Measurements from ENCODE around the gene BCL2L2. TPM values are rescaled to one million over a fixed set of nuclear protein-coding genes. Genes with fewer than 3 reads are reported as not detected.

Gene BCL2L2
- total and polyA plus RNA-seq, 10 of the 15 experiments (the other 5 are each of a cell fraction or from before 2014, with no cell fraction given) = 1.4 to 14.7 (median 7.1) TPM

- ChIA-PET POLR2A (no interaction called here), CTCF (no interaction called here), SMC1A (ENCODE audit: uncharacterized antibody, unreplicated experiment) (no interaction called here), RAD21 (ENCODE audit: unreplicated experiment) (no interaction called here)
- no peaks in the 10 kb centered on the region for H3K36me3 ChIP-seq (ENCODE audit: control insufficient read depth in 2 of 2, insufficient read depth in 2 of 2, low read length in 1 of 2)
- H3K27ac ChIP-seq (ENCODE audit: control insufficient read depth, insufficient read depth) = no peak overlapping the region
- intact Hi-C loops (cut with micrococcal nuclease; ENCODE audit: unreplicated experiment) = no loop called here
- H3K9ac ChIP-seq (ENCODE audit: control insufficient read depth, insufficient read depth, low read length) = no peak overlapping the region
- BruUV-seq (replicated peaks) = no TSS peak
- no peaks in the 10 kb centered on the region for H4K20me1 ChIP-seq (ENCODE audit: control insufficient read depth, insufficient read depth)
- WGBS (ENCODE audit: insufficient coverage, insufficient replicate concordance, low lambda C conversion rate, missing lambda C conversion rate) = 2% methylated on average over 3 of the region's 3 CpGs
- no peak overlapping the region for H3K4me2 ChIP-seq (ENCODE audit: control insufficient read depth, insufficient read depth)
- TF ChIP-seq CBX3 (IDR thresholded peaks at IDR 0.05; ENCODE audit: borderline replicate concordance, low read depth) = no peak
- TF ChIP-seq CUX1 (IDR thresholded peaks at IDR 0.05; ENCODE audit: insufficient replicate concordance, low read depth, low read length) = no peak
- TF ChIP-seq MEF2A (IDR thresholded peaks at IDR 0.05; ENCODE audit: insufficient read depth, low read depth, low read length) = no peak
- no peak for TF ChIP-seq NR2F1 (conservative IDR thresholded peaks at IDR 0.05)
- no peak for TF ChIP-seq FOXM1 (IDR thresholded peaks at IDR 0.05; ENCODE audit: low read depth, low read length)
- no peak for TF ChIP-seq SMAD1 (IDR thresholded peaks at IDR 0.05; ENCODE audit: low read depth, partially characterized antibody)
- TF ChIP-seq NRF1 (conservative IDR thresholded peaks at IDR 0.05; ENCODE audit: low read depth, low read length) = no peak
- TF ChIP-seq BACH1 (IDR thresholded peaks at IDR 0.05; ENCODE audit: borderline replicate concordance) = no peak
- TF ChIP-seq STAT3 (IDR thresholded peaks at IDR 0.05; ENCODE audit: low read depth, low read length) = no peak
- no peak for TF ChIP-seq ZSCAN29 (IDR thresholded peaks at IDR 0.05)
- no peak for TF ChIP-seq CBFB (IDR thresholded peaks at IDR 0.05; ENCODE audit: low read depth)
- no peak for TF ChIP-seq POLR2AphosphoS2 (IDR thresholded peaks at IDR 0.05; ENCODE audit: low read depth, low read length)
- no peak for TF ChIP-seq POU2F2 (IDR thresholded peaks at IDR 0.05; ENCODE audit: borderline replicate concordance, low read depth, low read length)
- no peak for TF ChIP-seq JUND (IDR thresholded peaks at IDR 0.05; ENCODE audit: low read depth, low read length)
- no peak for TF ChIP-seq SUZ12 (IDR thresholded peaks at IDR 0.05; ENCODE audit: unreplicated experiment)
- no peak for TF ChIP-seq SMC3 (IDR thresholded peaks at IDR 0.05; ENCODE audit: borderline replicate concordance, low read length)
- no peak for TF ChIP-seq LARP7 (IDR thresholded peaks at IDR 0.05)
- no peak for TF ChIP-seq EZH2 (IDR thresholded peaks at IDR 0.05; ENCODE audit: borderline replicate concordance, control insufficient read depth, low read depth, low read length)
- no peak for TF ChIP-seq ZZZ3 (IDR thresholded peaks at IDR 0.05; ENCODE audit: control insufficient read depth, insufficient read length, low read depth)
- DNase-seq (ENCODE audit: low read depth, low spot score) = no peak
- no peak for ATAC-seq
- no peaks in the 10 kb centered on the region; a peak in 2 of 4 replicates for H3K27me3 ChIP-seq (replicated peaks in 1 of 2; ENCODE audit: control insufficient read depth in 2 of 2, insufficient read depth in 2 of 2, low read length in 1 of 2)
- in situ Hi-C loops (cut with MboI) = no loop called here
- no peaks in the 10 kb centered on the region for H3K4me1 ChIP-seq (ENCODE audit: control insufficient read depth, insufficient read depth, low read length)
- no peak overlapping the region for H2AFZ ChIP-seq (ENCODE audit: control insufficient read depth, low read depth, low read length)
- no peak overlapping the region for H3K4me3 ChIP-seq
- no peaks in the 10 kb centered on the region; the same call in 2 of the 3 replicates for H3K9me3 ChIP-seq (replicated peaks; ENCODE audit: control insufficient read depth, insufficient read depth, low read length)
- no peaks in the 10 kb centered on the region for H3K79me2 ChIP-seq (ENCODE audit: control insufficient read depth, insufficient read depth, low read length)
- FAIRE-seq = no peak
Measured at GRCh38 chr14:23344481-23344880, 37.8 kb downstream of the BCL2L2 start.

Measured in GM12878 (cell line).